GM12892 (cell line): ENCODE results near the gene B3GALNT2.

Source experiments
- POLR2A ChIP-seq: IDR thresholded peaks from 2 replicates; pipeline ENCODE4 v1.6.1; 2011; ENCODE audit warnings: low read depth, low read length, control low read depth
- POLR2AphosphoS5 ChIP-seq: IDR thresholded peaks from 2 replicates; pipeline ENCODE4 v1.6.1; 2011; ENCODE audit warnings: low read depth, low read length, control low read depth

GRCh38 chr1:235495551-235495950 is 8.7 kb downstream of the B3GALNT2 start:
- TF ChIP-seq POLR2A (no peak), POLR2AphosphoS5 (no peak)
